Keratinocyte (primary cell): ENCODE results near the gene CGB5. TPM values are rescaled to one million over a fixed set of nuclear protein-coding genes. Genes with fewer than 3 reads are reported as not detected.

ENCODE experiments used
- DNase-seq: peaks from one replicate; pipeline ENCODE4 v3.0.0-alpha.2; 2011; ENCODE audit warnings: low read depth, missing footprints, low spot score
- FAIRE-seq: peaks from 2 replicates; lab custom pipeline; 2011; peaks lifted over from hg19 to GRCh38; lab: Jason Lieb, UNC
- H2AFZ ChIP-seq: 2 replicates; pipeline ENCODE4 v1.6.0; 2012; ENCODE audit warnings: low read length, control low read depth, inconsistent platforms; ENCODE audit not compliant: control insufficient read depth
- H3K27ac ChIP-seq: 2 replicates; pipeline ENCODE4 v1.5.1; 2011; ENCODE audit warnings: low read length; ENCODE audit not compliant: control insufficient read depth, insufficient read depth
- H3K27me3 ChIP-seq: 3 replicates; pipeline ENCODE4 v1.6.0; 2011; ENCODE audit warnings: low read length; ENCODE audit not compliant: control insufficient read depth, insufficient read depth; ENCODE audit errors: extremely low read depth
- H3K36me3 ChIP-seq, 2 experiments: 2 replicates in 1 of 2; 3 replicates in 1 of 2; pipeline ENCODE4 v1.5.1; 2011; ENCODE audit warnings: low read length in 2 of 2, mild to moderate bottlenecking in 1 of 2; ENCODE audit not compliant: control insufficient read depth in 2 of 2, insufficient read depth in 2 of 2; ENCODE audit errors: extremely low read depth in 1 of 2
- H3K4me1 ChIP-seq: 3 replicates; pipeline ENCODE4 v1.5.1; 2011; ENCODE audit warnings: low read length; ENCODE audit not compliant: control insufficient read depth, insufficient read depth; ENCODE audit errors: extremely low read depth
- H3K4me2 ChIP-seq: 3 replicates; pipeline ENCODE4 v1.6.0; 2011; ENCODE audit warnings: low read depth, low read length; ENCODE audit not compliant: control insufficient read depth, insufficient read depth; ENCODE audit errors: extremely low read depth
- H3K4me3 ChIP-seq, 3 experiments: fragments of 200-600 bp in 1 of 3; sonication (generic) in 1 of 3; 2 replicates in 2 of 3; 3 replicates in 1 of 3; pipeline ENCODE4 v1.5.1; 2011 to 2016; ENCODE audit warnings: low read length in 3 of 3, mild to moderate bottlenecking in 3 of 3, control low read depth in 2 of 3, inconsistent platforms in 1 of 3, low read depth in 1 of 3, mixed read lengths in 1 of 3, mixed run types in 1 of 3, moderate library complexity in 1 of 3; ENCODE audit not compliant: control insufficient read depth in 2 of 3, insufficient read depth in 2 of 3; ENCODE audit errors: extremely low read depth in 1 of 3
- H3K79me2 ChIP-seq: 2 replicates; pipeline ENCODE4 v1.6.0; 2012; ENCODE audit warnings: low read length; ENCODE audit not compliant: control insufficient read depth, insufficient read depth
- H3K9ac ChIP-seq: 3 replicates; pipeline ENCODE4 v1.6.0; 2011; ENCODE audit warnings: low read length; ENCODE audit not compliant: control insufficient read depth, insufficient read depth; ENCODE audit errors: extremely low read depth
- H3K9me1 ChIP-seq: 3 replicates; pipeline ENCODE4 v1.6.0; 2011; ENCODE audit warnings: low read length; ENCODE audit not compliant: control insufficient read depth, insufficient read depth; ENCODE audit errors: extremely low read depth
- H3K9me3 ChIP-seq: 2 replicates; pipeline ENCODE4 v1.5.1; 2012; ENCODE audit warnings: low read depth, low read length; ENCODE audit not compliant: control insufficient read depth
- H4K20me1 ChIP-seq: 3 replicates; pipeline ENCODE4 v1.6.0; 2011; ENCODE audit warnings: low read length; ENCODE audit not compliant: control insufficient read depth, insufficient read depth; ENCODE audit errors: extremely low read depth
- EZH2 ChIP-seq: IDR thresholded peaks from one replicate; pipeline ENCODE4 v1.6.1; 2012; ENCODE audit warnings: inconsistent platforms, mild to moderate bottlenecking, low read length, moderate library complexity
- dilution Hi-C: fragments of 300-500 bp; cut with MboI; formaldehyde crosslinking; loops from one replicate; pipeline ENCODE4 v1.7.0; 2020; ENCODE audit warnings: low sequenced_read_pairs; ENCODE audit not compliant: extremely low pct_ligation_motif_present
- polyA plus RNA-seq, 5 experiments: library from polyadenylated mRNA; depleted of rRNA in 3 of 5; stranded (reverse) in 3 of 5; stranded (forward) in 1 of 5; unstranded in 1 of 5; fragments of >200 nt; gene quantifications; 1 replicate in 1 of 5; 2 replicates in 3 of 5; 3 replicates in 1 of 5; pipeline versions ENCODE4 v1.2.1 to v1.2.3, GENCODE V29; 2011 to 2012; ENCODE audit warnings: missing spikeins in 2 of 5, low read depth in 1 of 5, low replicate concordance in 1 of 5
- TF ChIP-seq, protein P1 (sequence below), 3 experiments: IDR thresholded peaks in 1 of 3; conservative IDR thresholded peaks in 1 of 3; optimal IDR thresholded peaks in 1 of 3; 2 replicates in 2 of 3; 3 replicates in 1 of 3; pipeline versions ENCODE3 to v1.5.1; 2011; ENCODE audit warnings: low read length in 3 of 3, mild to moderate bottlenecking in 3 of 3, moderate library complexity in 2 of 3, control low read depth in 1 of 3, inconsistent platforms in 1 of 3; ENCODE audit not compliant: insufficient read depth in 2 of 3; ENCODE audit errors: extremely low read depth in 1 of 3

Gene CGB5
- polyA plus RNA-seq, 1 donor (not counting 4 experiments of a cell fraction or from before 2014, with no cell fraction given) = 0.21 TPM

DNA sequence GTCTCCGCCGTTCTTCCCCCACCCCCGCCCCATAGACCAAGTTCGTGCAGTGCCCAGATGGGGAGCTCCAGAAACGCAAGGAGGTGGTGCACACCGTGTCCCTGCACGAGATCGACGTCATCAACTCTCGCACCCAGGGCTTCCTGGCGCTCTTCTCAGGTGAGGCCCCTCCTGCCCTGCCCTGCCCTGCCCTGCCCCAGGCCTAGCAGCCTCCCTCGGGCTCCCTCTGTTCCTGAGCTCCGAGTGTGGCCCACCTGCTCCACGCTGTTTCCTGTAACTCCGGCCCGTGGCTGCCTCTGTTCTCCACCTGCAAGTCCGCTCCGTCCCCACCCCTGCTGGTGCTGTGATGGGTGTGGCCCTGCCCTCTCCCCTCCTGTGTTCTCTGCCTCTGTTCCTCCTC, 33.2 kb upstream of the CGB5 start:
- Histone ChIP-seq H3K4me2 (no peak overlapping the region), H3K9me3 (no peaks in the 10 kb centered on the region), H2AFZ (no peak overlapping the region), H3K4me3 (no peak overlapping the region), H3K27me3 (no peaks in the 10 kb centered on the region), H3K79me2 (no peaks in the 10 kb centered on the region), H3K9ac (no peak overlapping the region), H4K20me1 (no peaks in the 10 kb centered on the region), H3K27ac (no peak overlapping the region), H3K4me1 (no peaks in the 10 kb centered on the region), H3K9me1 (no peaks in the 10 kb centered on the region), H3K36me3 (peaks cover 26 to 38% of the 10 kb centered on the region in 2 experiments)
- TF ChIP-seq, protein P1, sequence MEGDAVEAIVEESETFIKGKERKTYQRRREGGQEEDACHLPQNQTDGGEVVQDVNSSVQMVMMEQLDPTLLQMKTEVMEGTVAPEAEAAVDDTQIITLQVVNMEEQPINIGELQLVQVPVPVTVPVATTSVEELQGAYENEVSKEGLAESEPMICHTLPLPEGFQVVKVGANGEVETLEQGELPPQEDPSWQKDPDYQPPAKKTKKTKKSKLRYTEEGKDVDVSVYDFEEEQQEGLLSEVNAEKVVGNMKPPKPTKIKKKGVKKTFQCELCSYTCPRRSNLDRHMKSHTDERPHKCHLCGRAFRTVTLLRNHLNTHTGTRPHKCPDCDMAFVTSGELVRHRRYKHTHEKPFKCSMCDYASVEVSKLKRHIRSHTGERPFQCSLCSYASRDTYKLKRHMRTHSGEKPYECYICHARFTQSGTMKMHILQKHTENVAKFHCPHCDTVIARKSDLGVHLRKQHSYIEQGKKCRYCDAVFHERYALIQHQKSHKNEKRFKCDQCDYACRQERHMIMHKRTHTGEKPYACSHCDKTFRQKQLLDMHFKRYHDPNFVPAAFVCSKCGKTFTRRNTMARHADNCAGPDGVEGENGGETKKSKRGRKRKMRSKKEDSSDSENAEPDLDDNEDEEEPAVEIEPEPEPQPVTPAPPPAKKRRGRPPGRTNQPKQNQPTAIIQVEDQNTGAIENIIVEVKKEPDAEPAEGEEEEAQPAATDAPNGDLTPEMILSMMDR (optimal IDR thresholded peaks at IDR 0.05 in 1 of 3, IDR thresholded peaks at IDR 0.05 in 1 of 3, conservative IDR thresholded peaks at IDR 0.05 in 1 of 3; ENCODE audit: extremely low read depth in 1 of 3, insufficient read depth in 2 of 3, low read length in 3 of 3) = no peak
- no peak for TF ChIP-seq EZH2
- dilution Hi-C loops = no loop called here
- FAIRE-seq (no peak), DNase-seq (no peak)

DNA sequence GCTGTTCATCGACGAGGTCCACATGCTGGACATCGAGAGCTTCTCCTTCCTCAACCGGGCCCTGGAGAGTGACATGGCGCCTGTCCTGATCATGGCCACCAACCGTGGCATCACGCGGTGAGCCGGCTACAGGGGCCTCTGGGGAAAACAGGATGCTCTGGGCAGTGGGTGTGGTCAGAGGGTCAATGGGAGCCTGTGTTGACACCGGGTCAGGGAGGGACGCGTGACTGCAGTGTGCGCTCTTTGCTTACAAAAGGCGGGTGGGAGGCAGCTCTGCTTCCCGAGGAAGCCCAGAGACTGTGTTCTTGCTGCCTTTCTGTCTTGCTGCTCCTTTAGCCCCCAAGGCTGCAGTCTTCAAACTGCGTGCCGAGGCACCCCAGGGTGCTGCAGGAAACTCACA, 32.5 kb upstream of the CGB5 start:
- DNase-seq = no peak

More for the DNA sequence above, 32.5 kb upstream of the CGB5 start:
- Histone ChIP-seq H3K27ac (no peak overlapping the region), H3K4me3 (no peak overlapping the region), H3K36me3 (peaks cover 23 to 35% of the 10 kb centered on the region in 2 experiments), H3K9me1 (no peaks in the 10 kb centered on the region), H3K9ac (no peak overlapping the region), H3K27me3 (no peaks in the 10 kb centered on the region), H2AFZ (no peak overlapping the region), H3K4me2 (no peak overlapping the region), H4K20me1 (no peaks in the 10 kb centered on the region), H3K9me3 (no peaks in the 10 kb centered on the region), H3K4me1 (no peaks in the 10 kb centered on the region), H3K79me2 (no peaks in the 10 kb centered on the region)
- FAIRE-seq = no peak
- no peak for TF ChIP-seq EZH2
- TF ChIP-seq, protein P1 (optimal IDR thresholded peaks at IDR 0.05 in 1 of 3, IDR thresholded peaks at IDR 0.05 in 1 of 3, conservative IDR thresholded peaks at IDR 0.05 in 1 of 3; ENCODE audit: extremely low read depth in 1 of 3, insufficient read depth in 2 of 3, low read length in 3 of 3) = no peak
- dilution Hi-C loops = no loop called here
